Activated naive CD8-positive, alpha-beta T cell treated with anti-CD3 and anti-CD28 coated beads for 36 hours (primary cell): ENCODE measurements around the gene SCUBE2. TPM values are rescaled to one million over a fixed set of nuclear protein-coding genes. Genes with fewer than 3 reads are reported as not detected.

Experiments used
- DNase-seq: peaks from one replicate; pipeline ENCODE4 v3.0.0; 2021
- H3K27ac Mint-ChIP-seq: one replicate; pipeline ENCODE4 v1.8.0; 2022; ENCODE audit warnings: mild to moderate bottlenecking, moderate library complexity, mixed read lengths
- H3K27me3 Mint-ChIP-seq: one replicate; pipeline ENCODE4 v1.8.0; 2022; ENCODE audit warnings: mild to moderate bottlenecking, mixed read lengths
- H3K36me3 Mint-ChIP-seq: one replicate; pipeline ENCODE4 v1.8.0; 2021; ENCODE audit warnings: mild to moderate bottlenecking, mixed read lengths
- H3K4me1 Mint-ChIP-seq: one replicate; pipeline ENCODE4 v1.8.0; 2021; ENCODE audit warnings: mixed read lengths
- H3K4me3 Mint-ChIP-seq: one replicate; pipeline ENCODE4 v1.8.0; 2022; ENCODE audit warnings: mild to moderate bottlenecking, moderate library complexity, mixed read lengths
- H3K9me3 Mint-ChIP-seq: one replicate; pipeline ENCODE4 v1.8.0; 2022; ENCODE audit warnings: mixed read lengths
- total RNA-seq, 2 experiments: library from RNA; stranded (reverse); gene quantifications; one replicate each; pipeline ENCODE4 v1.2.3, GENCODE V29; 2021

The SCUBE2 gene
- total RNA-seq, 2 experiments from 2014 or later, result not detected

DNA sequence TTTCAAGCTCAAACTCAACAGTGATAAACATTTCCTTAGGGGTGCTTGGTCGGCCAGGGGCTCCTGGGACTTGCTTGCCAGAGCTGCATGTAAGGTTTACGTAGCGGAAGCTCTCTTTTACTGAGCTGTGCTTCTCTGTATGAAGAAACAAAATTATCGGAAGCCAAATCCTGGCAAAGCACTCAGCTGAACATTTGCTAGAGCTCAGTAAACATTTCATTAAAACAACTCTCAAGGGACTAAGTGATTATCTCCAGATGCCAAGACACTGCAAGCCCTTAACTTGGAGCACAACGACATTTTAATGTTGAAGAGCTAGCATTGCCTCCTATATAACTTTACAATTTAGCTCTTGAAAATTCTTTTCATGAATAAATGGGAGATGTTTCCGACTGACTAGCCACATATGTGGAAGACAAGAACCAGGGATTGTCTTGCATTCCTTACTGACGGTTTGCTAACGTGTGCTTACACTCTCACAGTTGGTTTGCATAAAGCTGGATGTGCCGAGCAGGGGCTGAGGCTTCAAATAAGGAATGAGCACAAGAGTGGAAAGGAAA, 43.4 kb downstream of the SCUBE2 start:
- no peak overlapping the region for H3K4me3 Mint-ChIP-seq
- no peak for DNase-seq
- no peaks in the 10 kb centered on the region for H3K9me3 Mint-ChIP-seq
- no peaks in the 10 kb centered on the region for H3K4me1 Mint-ChIP-seq
- H3K27me3 Mint-ChIP-seq, result no peaks in the 10 kb centered on the region
- H3K27ac Mint-ChIP-seq, result no peak overlapping the region
- no peaks in the 10 kb centered on the region for H3K36me3 Mint-ChIP-seq

DNA sequence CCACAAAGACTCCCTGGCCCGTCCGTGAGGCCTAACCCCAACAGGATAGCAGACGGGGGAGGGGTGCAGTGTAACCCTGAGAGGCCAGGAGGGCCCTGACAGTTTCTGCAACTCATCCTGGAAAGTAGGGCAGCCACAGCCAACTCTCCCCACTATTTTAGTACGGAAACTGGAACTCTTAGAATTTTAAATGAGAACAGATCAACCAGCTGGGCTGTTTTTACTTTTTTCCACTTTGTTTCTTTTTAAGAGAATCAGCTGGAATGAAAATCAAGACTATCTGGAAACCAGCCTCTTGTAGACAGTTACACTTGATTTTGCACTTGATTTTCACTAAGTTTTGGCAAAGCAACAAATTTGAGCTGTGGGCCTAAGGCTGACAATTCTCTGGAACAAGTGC, 44.9 kb downstream of the SCUBE2 start:
- H3K9me3 Mint-ChIP-seq, result no peaks in the 10 kb centered on the region
- no peaks in the 10 kb centered on the region for H3K36me3 Mint-ChIP-seq
- no peaks in the 10 kb centered on the region for H3K27me3 Mint-ChIP-seq
- no peak for DNase-seq
- H3K4me3 Mint-ChIP-seq, result no peak overlapping the region
- H3K27ac Mint-ChIP-seq, result no peak overlapping the region
- H3K4me1 Mint-ChIP-seq, result no peaks in the 10 kb centered on the region

DNA sequence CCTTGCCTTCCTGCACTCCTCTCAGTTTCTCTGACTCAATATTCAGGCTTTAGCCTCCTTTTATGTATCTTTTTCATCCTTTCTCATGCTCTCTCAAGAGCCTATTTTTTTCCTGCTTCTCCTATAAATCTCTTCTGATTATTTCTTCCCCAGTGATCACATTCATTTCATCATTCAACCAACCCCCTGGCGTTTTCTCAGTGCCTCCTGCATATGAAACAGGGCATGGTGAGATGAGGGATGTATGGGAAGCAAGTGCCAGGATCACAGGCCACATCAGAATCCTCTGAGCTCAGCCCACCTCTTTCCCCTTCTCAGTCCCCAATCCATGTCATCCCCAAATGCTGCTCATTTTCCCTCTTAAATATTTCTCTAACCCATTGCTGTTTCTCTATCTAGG, 48.9 kb downstream of the SCUBE2 start:
- DNase-seq, result no peak
- no peak overlapping the region for H3K4me3 Mint-ChIP-seq
- no peaks in the 10 kb centered on the region for H3K9me3 Mint-ChIP-seq
- no peak overlapping the region for H3K27ac Mint-ChIP-seq
- peaks cover 8% of the 10 kb centered on the region for H3K27me3 Mint-ChIP-seq
- H3K4me1 Mint-ChIP-seq, result no peaks in the 10 kb centered on the region
- no peaks in the 10 kb centered on the region for H3K36me3 Mint-ChIP-seq

DNA sequence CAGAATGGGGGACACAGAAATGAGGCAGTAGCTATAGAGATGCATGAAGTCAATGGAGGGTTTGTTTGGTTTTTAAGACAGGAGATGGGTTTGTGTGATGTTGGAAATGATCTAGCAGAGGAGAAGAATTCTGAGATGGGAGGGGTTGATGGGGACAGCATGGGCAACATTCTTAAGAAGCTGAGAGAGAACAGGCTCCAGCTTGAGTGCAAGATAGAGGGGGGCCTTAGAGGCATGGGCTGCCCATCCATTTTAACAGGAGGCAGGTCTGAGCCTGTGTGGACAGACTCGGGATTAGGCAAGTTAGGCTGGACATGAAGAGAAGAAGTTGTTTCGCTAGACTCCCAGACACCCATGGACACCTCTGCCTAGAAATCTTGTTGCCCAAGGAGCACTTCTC, 49.7 kb downstream of the SCUBE2 start:
- H3K27me3 Mint-ChIP-seq, result peaks cover 8% of the 10 kb centered on the region
- H3K9me3 Mint-ChIP-seq, result no peaks in the 10 kb centered on the region
- H3K4me3 Mint-ChIP-seq, result no peak overlapping the region
- no peak overlapping the region for H3K27ac Mint-ChIP-seq
- H3K36me3 Mint-ChIP-seq, result no peaks in the 10 kb centered on the region
- H3K4me1 Mint-ChIP-seq, result no peaks in the 10 kb centered on the region
- no peak for DNase-seq

DNA sequence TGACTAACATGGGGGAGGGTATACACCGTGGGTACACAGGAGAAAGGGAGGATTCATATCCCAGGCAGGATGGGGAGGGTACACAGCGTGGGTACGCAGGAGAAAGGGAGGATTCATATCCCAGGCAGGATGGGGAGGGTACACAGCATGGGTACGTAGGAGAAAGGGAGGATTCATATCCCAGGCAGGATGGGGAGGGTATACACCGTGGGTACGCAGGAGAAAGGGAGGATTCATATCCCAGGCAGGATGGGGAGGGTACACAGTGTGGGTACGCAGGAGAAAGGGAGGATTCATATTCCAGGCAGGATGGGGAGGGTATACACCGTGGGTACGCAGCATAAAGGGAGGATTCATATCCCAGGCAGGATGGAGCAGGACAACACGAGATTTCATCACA, 51.0 kb downstream of the SCUBE2 start:
- no peak for DNase-seq
- H3K36me3 Mint-ChIP-seq, result no peaks in the 10 kb centered on the region
- H3K4me3 Mint-ChIP-seq, result no peak overlapping the region
- no peaks in the 10 kb centered on the region for H3K4me1 Mint-ChIP-seq
- no peak overlapping the region for H3K27ac Mint-ChIP-seq
- no peaks in the 10 kb centered on the region for H3K9me3 Mint-ChIP-seq
- peaks cover 8% of the 10 kb centered on the region for H3K27me3 Mint-ChIP-seq

DNA sequence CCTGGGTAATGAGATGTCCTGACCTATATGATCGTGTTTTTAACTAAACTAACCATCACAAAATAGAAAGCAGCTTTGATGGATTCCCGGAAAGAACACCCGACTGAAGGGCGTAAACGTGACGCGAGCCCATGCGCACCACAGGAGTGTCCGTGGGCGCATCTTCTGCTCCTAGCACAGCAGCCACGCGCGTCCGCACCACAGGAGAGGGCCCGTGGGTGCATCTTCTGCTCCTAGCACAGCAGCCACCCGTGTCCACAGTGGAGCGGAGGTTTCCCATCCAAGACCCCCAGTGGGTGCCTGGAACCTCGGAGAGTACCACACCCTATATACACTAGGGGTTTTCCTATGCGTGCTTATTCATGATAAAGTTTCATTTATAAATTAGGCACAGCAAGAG, 51.5 kb downstream of the SCUBE2 start:
- Mint-ChIP-seq H3K27ac (no peak overlapping the region), H3K9me3 (no peaks in the 10 kb centered on the region), H3K36me3 (no peaks in the 10 kb centered on the region), H3K4me1 (no peaks in the 10 kb centered on the region), H3K27me3 (peaks cover 8% of the 10 kb centered on the region), H3K4me3 (no peak overlapping the region)
- DNase-seq, result no peak

DNA sequence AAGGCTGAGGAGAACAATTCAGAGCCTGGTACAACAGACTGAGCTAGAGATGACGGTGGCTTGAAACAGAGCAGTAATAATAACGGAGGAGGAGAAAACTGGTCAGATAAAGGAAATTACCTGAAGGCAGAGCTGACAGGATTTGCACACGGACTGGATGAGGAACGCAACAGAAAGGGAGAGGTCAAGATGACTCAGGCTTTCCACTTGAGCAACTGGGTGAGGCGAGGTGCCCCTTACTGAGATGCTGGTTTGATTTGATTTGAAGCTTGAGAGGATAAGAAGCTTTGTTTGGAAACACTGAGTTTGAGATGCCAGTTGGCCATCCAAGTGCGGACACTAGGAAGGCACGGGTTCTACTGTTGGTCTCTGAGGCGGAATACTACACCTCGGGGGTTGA, 52.2 kb downstream of the SCUBE2 start:
- no peak for DNase-seq

DNA sequence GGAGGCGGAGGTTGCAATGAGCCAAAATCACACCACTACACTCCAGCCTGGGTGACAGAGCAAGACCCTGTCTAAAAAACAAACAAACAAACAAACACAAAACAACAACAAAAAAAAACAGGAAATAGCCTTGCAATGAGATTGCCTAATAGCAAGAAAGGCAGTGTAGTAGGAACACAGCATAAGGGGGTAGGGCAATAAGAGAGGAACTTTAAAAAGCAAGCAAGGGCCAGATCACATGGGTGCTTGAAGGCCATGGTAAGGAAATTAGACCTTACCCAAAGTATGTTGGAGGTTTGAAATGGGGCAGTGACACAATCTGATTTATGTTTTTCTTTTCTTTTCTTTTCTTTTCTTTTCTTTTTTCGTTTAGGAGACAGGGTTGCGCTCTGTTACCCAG, 52.9 kb downstream of the SCUBE2 start:
- Mint-ChIP-seq H3K4me3 (no peak overlapping the region), H3K36me3 (no peaks in the 10 kb centered on the region), H3K4me1 (no peaks in the 10 kb centered on the region), H3K9me3 (no peaks in the 10 kb centered on the region), H3K27ac (no peak overlapping the region), H3K27me3 (peaks cover 8% of the 10 kb centered on the region)
- no peak for DNase-seq

More for the DNA sequence above, 52.2 kb downstream of the SCUBE2 start:
- Mint-ChIP-seq H3K4me1 (no peaks in the 10 kb centered on the region), H3K27me3 (peaks cover 8% of the 10 kb centered on the region), H3K4me3 (no peak overlapping the region), H3K9me3 (no peaks in the 10 kb centered on the region), H3K27ac (no peak overlapping the region), H3K36me3 (no peaks in the 10 kb centered on the region)

DNA sequence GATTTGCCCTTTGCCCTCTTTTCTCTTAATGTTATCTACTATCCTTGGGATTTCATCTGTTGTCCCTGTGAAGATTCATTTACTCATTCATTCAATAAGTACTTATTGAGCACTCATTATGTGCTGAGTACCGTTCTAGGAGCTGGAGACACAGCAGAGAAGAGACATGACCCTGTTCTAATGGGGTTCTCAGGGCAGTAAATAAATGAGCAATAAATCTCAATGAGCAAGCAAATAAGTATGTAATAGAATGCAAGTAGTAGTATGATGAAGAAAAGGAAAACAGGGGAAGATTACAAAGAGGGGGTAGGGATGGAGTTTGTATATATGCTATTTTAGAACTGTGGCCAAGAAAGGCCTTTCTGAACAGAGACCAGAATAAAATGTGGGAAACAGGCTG, 53.4 kb downstream of the SCUBE2 start:
- no peak for DNase-seq
- no peak overlapping the region for H3K4me3 Mint-ChIP-seq
- no peaks in the 10 kb centered on the region for H3K36me3 Mint-ChIP-seq
- H3K4me1 Mint-ChIP-seq, result no peaks in the 10 kb centered on the region
- H3K9me3 Mint-ChIP-seq, result no peaks in the 10 kb centered on the region
- H3K27ac Mint-ChIP-seq, result no peak overlapping the region
- peaks cover 8% of the 10 kb centered on the region for H3K27me3 Mint-ChIP-seq

DNA sequence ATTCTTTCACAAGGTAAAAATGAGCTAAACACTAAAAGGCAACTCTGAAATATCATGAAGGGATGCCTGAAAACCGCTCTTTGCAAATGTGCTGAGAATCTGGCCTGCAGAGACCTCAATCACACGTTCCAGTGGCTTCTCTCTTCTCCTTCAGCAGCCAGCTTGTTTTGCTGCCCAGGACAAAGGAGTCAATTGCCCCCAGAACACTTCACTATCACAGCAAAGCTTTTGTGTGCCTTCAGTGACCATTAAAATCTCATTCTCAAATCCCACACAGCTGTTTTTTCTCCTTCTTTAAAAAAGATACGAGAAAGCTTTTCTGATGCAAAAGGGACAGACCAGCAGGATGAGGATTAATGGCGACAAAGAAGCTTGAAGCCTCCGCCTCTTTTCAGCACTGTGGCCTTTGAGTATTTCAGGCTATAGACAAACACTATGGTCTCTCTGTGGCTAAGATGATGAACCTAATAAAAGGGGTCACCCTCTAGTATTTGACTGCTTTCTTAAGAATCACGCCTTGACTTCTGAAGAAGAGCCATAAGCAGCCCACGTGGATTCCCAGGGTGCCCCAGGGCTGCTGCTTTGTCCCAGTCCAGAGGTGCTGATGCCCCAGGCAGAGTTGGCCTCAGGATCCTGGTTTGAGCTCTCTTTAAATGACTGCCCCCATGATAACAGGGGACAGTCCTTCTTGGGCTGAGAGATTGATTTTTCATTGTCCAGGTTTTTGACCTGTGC, 54.2 kb downstream of the SCUBE2 start:
- no peaks in the 10 kb centered on the region for H3K36me3 Mint-ChIP-seq
- H3K4me1 Mint-ChIP-seq, result no peaks in the 10 kb centered on the region
- no peak overlapping the region for H3K27ac Mint-ChIP-seq
- no peak for DNase-seq
- peaks cover 8% of the 10 kb centered on the region for H3K27me3 Mint-ChIP-seq
- no peak overlapping the region for H3K4me3 Mint-ChIP-seq
- no peaks in the 10 kb centered on the region for H3K9me3 Mint-ChIP-seq

DNA sequence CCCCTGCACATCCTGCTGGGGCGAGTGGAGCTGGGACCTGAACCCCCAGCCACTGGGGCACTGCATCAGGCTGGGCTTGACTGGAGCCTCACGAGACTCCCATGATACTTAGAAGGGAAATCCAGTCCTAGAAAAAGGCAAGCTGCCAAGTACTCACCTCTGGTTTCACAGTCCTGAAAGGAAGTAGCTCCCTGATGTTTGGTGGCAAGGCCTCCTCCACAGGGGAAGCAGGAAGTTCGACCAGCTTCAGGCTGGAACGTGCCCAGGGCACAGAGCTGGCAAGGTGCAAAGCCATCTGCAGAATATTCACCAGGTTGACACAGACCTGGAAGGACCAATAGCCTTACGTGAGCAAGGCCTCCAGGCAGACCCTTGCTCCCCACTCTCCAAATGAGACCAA, 60.8 kb downstream of the SCUBE2 start:
- H3K27ac Mint-ChIP-seq, result no peak overlapping the region
- no peaks in the 10 kb centered on the region for H3K9me3 Mint-ChIP-seq
- no peaks in the 10 kb centered on the region for H3K27me3 Mint-ChIP-seq
- no peaks in the 10 kb centered on the region for H3K36me3 Mint-ChIP-seq
- no peak for DNase-seq
- no peak overlapping the region for H3K4me3 Mint-ChIP-seq
- H3K4me1 Mint-ChIP-seq, result no peaks in the 10 kb centered on the region

DNA sequence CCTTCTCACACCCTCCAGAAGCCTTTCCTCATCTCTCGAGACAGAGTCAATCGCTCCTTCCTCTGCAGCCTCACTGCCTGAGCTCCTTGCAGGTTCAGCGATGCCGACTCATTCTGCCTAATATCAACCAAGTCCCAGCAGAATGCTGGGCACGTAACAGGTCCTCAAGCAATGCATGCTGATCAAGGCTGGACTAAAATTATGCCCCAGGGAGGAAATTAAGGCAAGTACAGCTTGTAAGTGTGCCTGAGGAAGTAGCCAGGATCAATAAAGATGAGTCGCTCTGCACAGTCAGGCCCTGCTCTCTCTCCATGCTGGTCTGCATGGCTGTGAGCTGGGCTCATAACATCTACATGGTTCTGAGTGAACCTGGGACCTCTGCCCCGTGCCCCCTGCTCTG, 62.0 kb downstream of the SCUBE2 start:
- Mint-ChIP-seq H3K36me3 (no peaks in the 10 kb centered on the region), H3K9me3 (no peaks in the 10 kb centered on the region), H3K27ac (no peak overlapping the region), H3K27me3 (peaks cover 3% of the 10 kb centered on the region), H3K4me1 (no peaks in the 10 kb centered on the region), H3K4me3 (no peak overlapping the region)
- DNase-seq, result no peak

DNA sequence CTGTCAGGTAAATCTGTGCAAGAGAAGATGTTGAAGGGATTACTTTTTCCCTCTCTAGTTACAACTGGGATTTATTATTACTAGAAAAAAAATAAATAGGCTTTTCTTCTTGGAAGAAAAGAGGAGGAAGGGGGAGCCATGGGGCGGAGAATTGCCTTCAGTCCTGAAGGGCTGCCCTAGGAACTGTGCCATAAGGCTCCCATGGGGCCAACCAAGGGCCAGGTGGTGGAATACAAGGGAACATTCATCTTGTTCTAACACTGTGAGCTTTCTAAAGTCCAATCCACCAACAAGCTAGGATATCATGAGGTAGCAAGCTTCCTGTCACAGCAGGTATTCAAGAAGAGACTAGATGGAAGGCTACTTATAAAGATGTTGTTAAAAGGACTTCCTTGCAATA, 62.8 kb downstream of the SCUBE2 start:
- Mint-ChIP-seq H3K27ac (no peak overlapping the region), H3K9me3 (no peaks in the 10 kb centered on the region), H3K4me1 (no peaks in the 10 kb centered on the region), H3K4me3 (no peak overlapping the region), H3K27me3 (peaks cover 5% of the 10 kb centered on the region), H3K36me3 (no peaks in the 10 kb centered on the region)
- DNase-seq, result no peak

DNA sequence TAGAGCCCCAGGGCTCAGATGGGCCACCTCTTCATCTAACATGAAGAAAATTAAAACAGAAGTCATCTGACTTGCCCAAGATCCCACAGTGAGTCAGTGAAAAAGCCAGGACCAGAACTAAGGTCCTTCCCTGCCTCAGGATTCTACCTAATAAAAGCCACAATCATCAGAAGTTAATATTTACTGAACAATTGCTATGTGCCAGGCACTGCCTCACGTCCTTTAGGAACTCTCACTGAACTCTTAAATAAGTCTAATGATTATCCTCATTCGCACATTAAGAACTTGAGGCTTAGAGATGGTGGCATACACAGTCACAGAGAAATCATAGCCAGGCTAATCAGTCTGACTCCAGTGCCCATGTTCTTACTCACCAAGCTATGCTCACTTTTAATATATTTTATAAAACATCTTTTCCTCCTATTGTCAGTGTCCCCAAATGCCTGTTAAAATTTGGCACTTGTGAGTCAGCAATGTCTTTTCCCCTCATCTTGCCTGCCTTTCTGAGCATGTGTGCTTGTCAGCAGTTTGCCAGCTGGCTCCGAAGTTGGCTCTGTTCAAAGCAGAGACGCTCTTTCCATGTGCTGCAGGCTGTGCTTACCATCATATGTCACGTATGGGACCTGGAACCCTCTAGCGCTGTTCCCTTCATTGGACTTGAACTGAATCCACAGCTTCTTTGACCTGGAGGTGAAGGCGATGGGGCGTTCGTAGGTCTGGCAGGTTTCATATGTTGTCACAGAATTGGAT, 66.1 kb downstream of the SCUBE2 start:
- Mint-ChIP-seq H3K9me3 (no peaks in the 10 kb centered on the region), H3K36me3 (no peaks in the 10 kb centered on the region), H3K27ac (no peak overlapping the region), H3K4me3 (no peak overlapping the region), H3K4me1 (no peaks in the 10 kb centered on the region), H3K27me3 (peaks cover 9% of the 10 kb centered on the region)
- no peak for DNase-seq

DNA sequence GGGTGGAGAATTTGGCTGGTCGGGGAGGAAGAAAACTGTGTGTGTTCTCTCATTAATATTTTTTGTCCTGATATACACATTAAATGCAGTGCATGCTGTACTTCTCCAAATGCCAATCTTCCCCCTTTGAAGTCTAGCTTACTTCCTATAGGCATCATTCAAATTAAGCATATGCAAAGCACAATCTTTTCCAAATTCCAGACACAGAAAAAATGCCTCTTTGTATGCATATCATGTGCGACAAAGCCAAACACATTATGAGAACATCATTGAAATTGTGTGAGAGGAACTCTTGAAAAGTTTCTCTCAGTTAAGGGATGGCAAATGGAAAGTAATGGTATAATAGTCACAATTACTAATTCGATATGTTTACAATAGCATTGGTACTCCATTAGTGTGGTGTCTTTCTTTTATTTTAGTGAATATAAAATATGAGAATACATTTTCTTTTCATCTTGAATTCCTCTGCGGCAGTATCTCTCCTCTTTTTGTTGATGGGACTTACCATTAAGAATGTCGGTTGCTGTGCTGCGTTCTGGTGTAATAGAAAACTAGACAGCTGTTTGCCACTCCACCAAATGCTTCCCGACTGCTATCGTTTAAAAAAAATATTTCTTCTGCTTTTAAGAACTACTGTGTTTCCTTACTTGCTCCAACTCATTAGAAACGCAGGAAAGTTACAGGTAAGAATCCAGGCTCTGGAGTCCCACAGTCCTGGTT, 68.3 kb downstream of the SCUBE2 start:
- H3K27ac Mint-ChIP-seq, result no peak overlapping the region

More for the DNA sequence above, 68.3 kb downstream of the SCUBE2 start:
- H3K9me3 Mint-ChIP-seq, result no peaks in the 10 kb centered on the region
- H3K4me3 Mint-ChIP-seq, result no peak overlapping the region
- H3K27me3 Mint-ChIP-seq, result peaks cover 9% of the 10 kb centered on the region
- DNase-seq, result no peak
- H3K4me1 Mint-ChIP-seq, result no peaks in the 10 kb centered on the region
- H3K36me3 Mint-ChIP-seq, result no peaks in the 10 kb centered on the region
